ENCODE data around the gene ST8SIA1.

Gene ST8SIA1

DNA sequence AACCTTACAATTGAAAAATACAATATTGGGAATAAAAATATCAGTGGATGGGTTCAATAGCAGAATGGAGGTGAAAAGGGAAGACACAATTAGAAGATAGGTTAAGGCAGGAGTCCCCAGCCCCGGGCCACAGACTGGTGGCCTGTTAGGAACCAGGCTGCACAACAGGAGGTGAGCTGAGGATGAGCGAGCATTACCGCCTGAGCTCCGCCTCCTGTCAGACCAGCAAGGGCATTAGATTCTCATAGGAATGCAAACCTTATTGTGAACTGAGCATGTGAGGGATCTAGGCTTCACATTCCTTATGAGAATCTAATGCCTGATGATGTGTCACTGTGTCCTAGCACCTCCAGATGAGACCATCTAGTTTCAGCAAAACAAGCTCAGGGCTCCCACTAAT is 27.3 kb upstream of the ST8SIA1 start:
- no peak for DNase-seq (ENCODE audit: extremely low spot score)
- CTCF ChIA-PET = no interaction called here
- TF ChIP-seq CTBP1 (IDR thresholded peaks at IDR 0.05; ENCODE audit: borderline replicate concordance) (no peak), BHLHE40 (IDR thresholded peaks at IDR 0.05; ENCODE audit: borderline replicate concordance) (no peak), LEF1 (IDR thresholded peaks at IDR 0.05; ENCODE audit: borderline replicate concordance) (no peak), FOXA1 (IDR thresholded peaks at IDR 0.05) (no peak), SP1 (IDR thresholded peaks at IDR 0.05) (no peak), ZNF384 (IDR thresholded peaks at IDR 0.05) (no peak), ELF4 (IDR thresholded peaks at IDR 0.05) (no peak)
- POLR2A ChIA-PET = no interaction called here

DNA sequence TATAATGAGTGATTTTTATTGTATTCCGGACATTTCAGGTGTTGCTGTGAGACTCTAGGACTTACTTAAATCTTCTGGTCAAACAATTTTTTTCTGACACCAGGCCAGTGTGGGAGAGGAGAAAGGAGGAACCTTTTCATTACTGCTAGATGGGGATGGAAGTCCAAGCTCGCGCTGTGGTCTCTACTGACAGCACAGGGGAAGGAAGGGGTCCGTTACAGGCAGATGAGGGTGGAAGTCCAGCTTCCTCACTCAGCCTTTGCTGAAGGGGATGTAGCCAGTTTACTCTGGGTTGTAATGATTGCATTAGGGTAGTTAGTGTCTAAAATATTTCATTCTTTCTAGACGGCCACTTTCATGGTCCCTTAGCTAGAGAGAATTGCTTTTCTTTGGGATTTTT is 26.3 kb upstream of the ST8SIA1 start:
- TF ChIP-seq HDGF (IDR thresholded peaks at IDR 0.05; ENCODE audit: borderline replicate concordance) (no peak), BHLHE40 (IDR thresholded peaks at IDR 0.05; ENCODE audit: borderline replicate concordance) (no peak), FOXA1 (IDR thresholded peaks at IDR 0.05) (no peak), ELF4 (IDR thresholded peaks at IDR 0.05) (no peak), SP1 (IDR thresholded peaks at IDR 0.05) (no peak), L3MBTL2 (conservative IDR thresholded peaks at IDR 0.05) (no peak), ZNF384 (IDR thresholded peaks at IDR 0.05) (no peak), FOXM1 (IDR thresholded peaks at IDR 0.05; ENCODE audit: borderline replicate concordance) (no peak), NFRKB (IDR thresholded peaks at IDR 0.05) (no peak), SUZ12 (IDR thresholded peaks at IDR 0.05) (no peak), ARNT (IDR thresholded peaks at IDR 0.05) (no peak), TARDBP (IDR thresholded peaks at IDR 0.05) (no peak), FOXK2 (IDR thresholded peaks at IDR 0.05) (no peak)
- DNase-seq (ENCODE audit: extremely low spot score) = no peak
- CTCF ChIA-PET = interaction anchor here (0.6 kb wide), 1 partner anchor 26 kb away, joined by 4 read pairs; no protein-coding TSS in a partner anchor
- POLR2A ChIA-PET = no interaction called here

DNA sequence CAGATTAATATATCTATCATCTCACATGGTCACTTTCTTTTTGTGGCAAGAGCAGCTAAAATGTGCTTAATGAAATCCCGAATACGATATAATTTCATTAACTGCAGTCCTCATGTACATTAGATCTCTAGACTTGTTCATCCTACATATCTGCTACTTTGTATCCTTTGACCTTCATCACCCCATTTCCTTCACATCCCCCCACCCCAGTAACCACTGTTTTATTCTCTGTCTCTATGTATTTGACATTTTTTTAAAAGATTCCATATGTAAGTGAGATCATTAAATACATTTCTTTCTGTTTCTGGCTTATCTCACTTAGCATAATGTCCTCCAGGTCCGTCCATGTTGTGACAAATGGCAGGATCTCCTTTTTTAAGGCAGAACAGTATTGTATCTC is 23.0 kb upstream of the ST8SIA1 start:
- POLR2A ChIA-PET = no interaction called here
- DNase-seq (ENCODE audit: extremely low spot score) = no peak
- CTCF ChIA-PET = no interaction called here
- no peak for TF ChIP-seq ARNT (IDR thresholded peaks at IDR 0.05)

DNA sequence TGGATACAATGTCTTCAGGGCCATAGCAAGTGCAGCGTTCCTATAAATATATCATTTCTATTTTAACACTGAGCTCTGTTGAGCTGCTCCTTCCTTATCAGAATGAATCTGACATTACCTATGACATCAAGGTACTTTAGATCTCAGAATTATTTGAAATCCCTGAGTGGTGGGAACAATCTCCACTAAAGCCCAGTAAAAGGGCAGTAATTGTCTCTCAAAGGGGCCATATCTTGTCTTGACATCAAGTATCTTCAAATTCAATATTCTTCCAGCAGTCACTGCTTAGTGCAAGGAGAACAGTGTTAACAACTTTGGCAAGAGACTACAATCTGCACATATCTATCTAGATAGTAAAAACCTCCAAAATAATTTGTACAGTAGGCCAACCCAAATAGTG is 21.7 kb upstream of the ST8SIA1 start:
- DNase-seq (ENCODE audit: extremely low spot score) = no peak
- ChIA-PET POLR2A (no interaction called here), CTCF (no interaction called here)
- TF ChIP-seq HDGF (IDR thresholded peaks at IDR 0.05; ENCODE audit: borderline replicate concordance) (no peak), ARNT (IDR thresholded peaks at IDR 0.05) (no peak), ZNF384 (IDR thresholded peaks at IDR 0.05) (no peak), NFRKB (IDR thresholded peaks at IDR 0.05) (no peak), SP1 (IDR thresholded peaks at IDR 0.05) (no peak)

DNA sequence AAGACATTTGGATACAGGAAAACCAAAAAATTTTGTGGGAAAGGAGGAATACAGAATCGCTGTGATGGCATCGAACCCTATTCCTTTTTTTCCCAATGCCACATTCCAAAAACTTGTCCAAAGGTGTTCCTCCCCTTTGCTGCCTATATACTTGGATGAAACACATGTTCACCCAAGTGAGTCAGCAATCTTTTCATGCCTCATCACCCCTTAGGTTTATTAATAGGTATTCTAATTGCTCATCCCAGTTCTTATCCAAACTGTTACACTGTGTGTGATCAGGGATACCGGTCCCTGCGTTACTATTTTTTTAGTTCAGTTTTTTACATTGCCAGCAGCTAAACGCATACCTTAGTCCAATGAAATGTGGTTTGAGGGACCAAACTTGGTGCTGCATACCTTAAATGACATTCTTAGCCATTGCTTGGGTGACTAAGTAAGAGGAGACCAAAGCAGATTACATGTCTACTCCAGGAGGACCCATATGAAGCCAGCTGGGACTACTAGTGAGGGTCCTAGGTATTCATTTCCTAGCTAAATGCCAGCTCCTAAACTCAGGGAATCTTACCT is 20.6 kb upstream of the ST8SIA1 start:
- ChIA-PET CTCF (interaction anchor here (0.9 kb wide), 1 partner anchor 20 kb away, joined by 3 read pairs; no protein-coding TSS in a partner anchor), POLR2A (no interaction called here)
- no peak for DNase-seq (ENCODE audit: extremely low spot score)
- TF ChIP-seq ARNT (IDR thresholded peaks at IDR 0.05) = no peak
- no peak for TF ChIP-seq ELF4 (IDR thresholded peaks at IDR 0.05)
- TF ChIP-seq FOXM1 (IDR thresholded peaks at IDR 0.05; ENCODE audit: borderline replicate concordance) = no peak
- no peak for TF ChIP-seq HDGF (IDR thresholded peaks at IDR 0.05; ENCODE audit: borderline replicate concordance)
- no peak for TF ChIP-seq SP1 (IDR thresholded peaks at IDR 0.05)

DNA sequence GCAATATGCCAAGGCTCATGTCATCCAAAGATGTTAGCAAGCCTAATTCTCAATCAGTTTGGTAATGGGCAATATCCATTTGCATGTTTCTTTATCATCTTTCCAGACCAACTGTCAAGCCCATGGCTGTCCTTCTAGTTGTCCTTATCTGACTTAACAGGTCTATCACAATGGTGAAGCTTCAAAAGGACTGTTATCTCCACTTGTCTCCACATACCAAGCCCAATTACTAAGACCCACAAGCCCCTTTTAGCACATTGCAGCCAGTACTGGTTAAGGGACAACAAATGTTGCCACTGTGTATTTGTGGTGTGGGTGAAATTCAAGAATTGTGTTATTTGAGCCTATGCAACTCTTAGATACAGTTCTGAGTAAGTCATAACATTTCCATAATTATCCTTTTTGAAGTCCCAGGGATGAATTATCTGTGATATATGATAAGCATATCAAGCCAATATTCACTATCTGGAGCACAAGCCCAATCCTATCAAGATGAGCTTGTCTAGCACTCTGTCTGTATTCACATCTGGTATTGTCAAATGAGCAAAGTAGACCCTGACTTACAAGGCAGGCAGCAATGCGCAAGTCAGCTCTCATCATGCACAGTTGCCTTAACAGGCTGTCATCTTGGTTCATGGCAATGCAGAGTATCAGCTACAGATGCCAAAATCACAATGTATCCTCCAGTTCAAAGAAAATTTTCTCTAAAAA is 19.3 kb upstream of the ST8SIA1 start:
- CTCF ChIA-PET = no interaction called here
- TF ChIP-seq ZNF384 (IDR thresholded peaks at IDR 0.05) (no peak), HDGF (IDR thresholded peaks at IDR 0.05; ENCODE audit: borderline replicate concordance) (no peak), FOXK2 (IDR thresholded peaks at IDR 0.05) (no peak), FOXA1 (IDR thresholded peaks at IDR 0.05) (no peak), ARNT (IDR thresholded peaks at IDR 0.05) (no peak), LEF1 (IDR thresholded peaks at IDR 0.05; ENCODE audit: borderline replicate concordance) (no peak), CTBP1 (IDR thresholded peaks at IDR 0.05; ENCODE audit: borderline replicate concordance) (no peak), SP1 (IDR thresholded peaks at IDR 0.05) (no peak), L3MBTL2 (conservative IDR thresholded peaks at IDR 0.05) (no peak), FOXM1 (IDR thresholded peaks at IDR 0.05; ENCODE audit: borderline replicate concordance) (no peak), SUZ12 (IDR thresholded peaks at IDR 0.05) (no peak), BHLHE40 (IDR thresholded peaks at IDR 0.05; ENCODE audit: borderline replicate concordance) (no peak)
- TF ChIP-seq, protein P1, sequence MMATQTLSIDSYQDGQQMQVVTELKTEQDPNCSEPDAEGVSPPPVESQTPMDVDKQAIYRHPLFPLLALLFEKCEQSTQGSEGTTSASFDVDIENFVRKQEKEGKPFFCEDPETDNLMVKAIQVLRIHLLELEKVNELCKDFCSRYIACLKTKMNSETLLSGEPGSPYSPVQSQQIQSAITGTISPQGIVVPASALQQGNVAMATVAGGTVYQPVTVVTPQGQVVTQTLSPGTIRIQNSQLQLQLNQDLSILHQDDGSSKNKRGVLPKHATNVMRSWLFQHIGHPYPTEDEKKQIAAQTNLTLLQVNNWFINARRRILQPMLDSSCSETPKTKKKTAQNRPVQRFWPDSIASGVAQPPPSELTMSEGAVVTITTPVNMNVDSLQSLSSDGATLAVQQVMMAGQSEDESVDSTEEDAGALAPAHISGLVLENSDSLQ (IDR thresholded peaks at IDR 0.05) = no peak
- POLR2A ChIA-PET = no interaction called here
- DNase-seq (ENCODE audit: extremely low spot score) = no peak

DNA sequence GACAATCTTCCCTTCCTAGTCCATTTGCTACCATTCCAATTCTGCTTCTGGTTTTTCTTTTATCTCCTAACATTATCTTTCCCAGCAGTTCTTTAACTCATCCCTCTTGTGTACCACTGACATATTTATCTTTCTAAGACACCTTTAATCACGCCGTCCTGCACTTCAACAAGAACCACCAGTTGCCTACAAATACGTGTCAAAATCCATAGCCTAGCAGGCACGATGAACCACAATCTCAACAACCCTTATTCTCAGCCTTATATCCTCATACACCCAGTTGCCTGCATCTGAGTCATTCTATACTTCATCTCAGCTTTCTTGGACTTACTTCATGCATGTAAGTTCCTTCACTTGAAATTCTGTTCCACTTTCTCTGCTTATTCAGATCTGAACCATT is 16.4 kb upstream of the ST8SIA1 start:
- POLR2A ChIA-PET = no interaction called here
- no peak for TF ChIP-seq ARNT (IDR thresholded peaks at IDR 0.05)
- TF ChIP-seq TARDBP (IDR thresholded peaks at IDR 0.05) = no peak
- no peak for TF ChIP-seq ZNF384 (IDR thresholded peaks at IDR 0.05)
- TF ChIP-seq BHLHE40 (IDR thresholded peaks at IDR 0.05; ENCODE audit: borderline replicate concordance) = no peak
- no peak for TF ChIP-seq FOXA1 (IDR thresholded peaks at IDR 0.05)
- TF ChIP-seq HDGF (IDR thresholded peaks at IDR 0.05; ENCODE audit: borderline replicate concordance) = no peak
- TF ChIP-seq, protein P1 (IDR thresholded peaks at IDR 0.05) = no peak
- no peak for TF ChIP-seq SP1 (IDR thresholded peaks at IDR 0.05)
- no peak for TF ChIP-seq L3MBTL2 (conservative IDR thresholded peaks at IDR 0.05)
- TF ChIP-seq CTBP1 (IDR thresholded peaks at IDR 0.05; ENCODE audit: borderline replicate concordance) = no peak
- TF ChIP-seq ELF4 (IDR thresholded peaks at IDR 0.05) = no peak
- TF ChIP-seq FOXM1 (IDR thresholded peaks at IDR 0.05; ENCODE audit: borderline replicate concordance) = no peak
- no peak for TF ChIP-seq NFRKB (IDR thresholded peaks at IDR 0.05)
- TF ChIP-seq LEF1 (IDR thresholded peaks at IDR 0.05; ENCODE audit: borderline replicate concordance) = no peak
- no peak for TF ChIP-seq FOXK2 (IDR thresholded peaks at IDR 0.05)
- TF ChIP-seq SUZ12 (IDR thresholded peaks at IDR 0.05) = no peak
- no peak for DNase-seq (ENCODE audit: extremely low spot score)
- CTCF ChIA-PET = no interaction called here
